Left ventricle myocardium inferior (tissue), 1 donor: Measurements from ENCODE around the gene UPK1B. TPM values are rescaled to one million over a fixed set of nuclear protein-coding genes. Genes with fewer than 3 reads are reported as not detected.

Experiments
- DNase-seq: peaks from one replicate; pipeline ENCODE4 v3.0.0-alpha.2; 2020
- H3K27ac ChIP-seq: fragments of 200-600 bp; replicated peaks from 2 replicates; pipeline ENCODE4 v1.8.0; 2021
- H3K27me3 ChIP-seq: fragments of 200-600 bp; 2 replicates; pipeline ENCODE4 v1.8.0; 2021; ENCODE audit warnings: low read depth
- H3K36me3 ChIP-seq: fragments of 200-600 bp; 2 replicates; pipeline ENCODE4 v1.8.0; 2021
- H3K4me1 ChIP-seq: fragments of 200-600 bp; 2 replicates; pipeline ENCODE4 v1.8.0; 2021
- H3K4me3 ChIP-seq: fragments of 200-600 bp; 2 replicates; pipeline ENCODE4 v1.8.0; 2021; ENCODE audit warnings: mild to moderate bottlenecking, moderate library complexity
- H3K9me3 ChIP-seq: fragments of 200-600 bp; replicated peaks from 2 replicates; pipeline ENCODE4 v1.8.0; 2021
- intact Hi-C: fragments of 100-400 bp; cut with micrococcal nuclease; formaldehyde crosslinking; loops from one replicate; pipeline ENCODE4 v1.11.0; 2022
- total RNA-seq: library from RNA; stranded (reverse); fragmentation: NEBNext Ultra II Directional; extraction: Animal tissue kit (Norgen Biotek cat#: 25700); gene quantifications from one replicate; pipeline ENCODE4 v1.2.1, GENCODE V29; 2021
- TF ChIP-seq, protein P1 (sequence below): fragments of 200-600 bp; IDR thresholded peaks from 2 replicates; pipeline ENCODE4 v1.8.0; 2021; ENCODE audit warnings: antibody characterized with exemption, mild to moderate bottlenecking, borderline replicate concordance
- donor health status: DM: no; HTN: yes; CAD: no; lungs with severe emphysema.

The UPK1B gene
- total RNA-seq, 1 donor from 2014 or later = not detected

DNA sequence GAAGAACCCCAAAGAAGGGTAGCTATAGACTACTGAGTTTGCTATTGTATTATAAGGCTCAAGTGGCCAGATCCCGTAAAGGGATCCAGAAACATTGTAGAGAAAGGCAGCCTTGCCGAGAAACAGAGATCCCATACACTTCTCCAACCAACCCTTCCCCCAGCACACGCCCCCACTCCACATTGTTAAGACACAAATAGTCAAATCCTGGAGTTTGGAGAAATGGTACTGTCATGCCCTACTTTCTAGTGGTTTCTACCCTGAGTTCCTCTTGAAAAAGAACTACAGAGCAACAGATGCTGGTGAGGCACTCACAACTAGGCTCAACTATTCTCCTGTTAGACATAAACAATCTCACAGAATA, 34.1 kb downstream of the UPK1B start:
- TF ChIP-seq, protein P1, sequence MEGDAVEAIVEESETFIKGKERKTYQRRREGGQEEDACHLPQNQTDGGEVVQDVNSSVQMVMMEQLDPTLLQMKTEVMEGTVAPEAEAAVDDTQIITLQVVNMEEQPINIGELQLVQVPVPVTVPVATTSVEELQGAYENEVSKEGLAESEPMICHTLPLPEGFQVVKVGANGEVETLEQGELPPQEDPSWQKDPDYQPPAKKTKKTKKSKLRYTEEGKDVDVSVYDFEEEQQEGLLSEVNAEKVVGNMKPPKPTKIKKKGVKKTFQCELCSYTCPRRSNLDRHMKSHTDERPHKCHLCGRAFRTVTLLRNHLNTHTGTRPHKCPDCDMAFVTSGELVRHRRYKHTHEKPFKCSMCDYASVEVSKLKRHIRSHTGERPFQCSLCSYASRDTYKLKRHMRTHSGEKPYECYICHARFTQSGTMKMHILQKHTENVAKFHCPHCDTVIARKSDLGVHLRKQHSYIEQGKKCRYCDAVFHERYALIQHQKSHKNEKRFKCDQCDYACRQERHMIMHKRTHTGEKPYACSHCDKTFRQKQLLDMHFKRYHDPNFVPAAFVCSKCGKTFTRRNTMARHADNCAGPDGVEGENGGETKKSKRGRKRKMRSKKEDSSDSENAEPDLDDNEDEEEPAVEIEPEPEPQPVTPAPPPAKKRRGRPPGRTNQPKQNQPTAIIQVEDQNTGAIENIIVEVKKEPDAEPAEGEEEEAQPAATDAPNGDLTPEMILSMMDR = no peak
- peaks cover 37% of the 10 kb centered on the region for H3K36me3 ChIP-seq
- H3K27ac ChIP-seq = no peak overlapping the region
- no peak for DNase-seq
- no peak overlapping the region for H3K4me3 ChIP-seq
- intact Hi-C loops = no loop called here
- no peaks in the 10 kb centered on the region for H3K9me3 ChIP-seq
- H3K4me1 ChIP-seq = peaks cover 12% of the 10 kb centered on the region
- H3K27me3 ChIP-seq = no peaks in the 10 kb centered on the region

DNA sequence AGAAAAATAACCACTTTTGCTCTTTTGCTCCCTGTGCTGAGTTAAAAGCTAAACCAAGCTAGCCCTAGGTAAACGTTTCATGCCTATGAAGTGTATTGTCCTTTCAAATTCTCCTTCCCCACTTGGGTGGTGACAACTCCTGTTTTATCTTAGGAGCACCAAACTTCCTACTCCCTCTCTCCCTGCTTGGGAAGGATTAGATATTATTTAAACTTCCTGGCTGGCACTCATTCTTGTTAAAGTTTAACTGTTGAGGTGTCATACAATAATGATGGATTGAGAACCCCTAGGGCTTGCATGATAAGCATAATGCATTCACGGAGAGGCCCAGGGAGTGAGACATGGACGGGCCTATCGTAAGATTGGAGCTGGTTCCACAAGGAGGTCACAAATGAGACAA, 37.8 kb downstream of the UPK1B start:
- Histone ChIP-seq H3K4me1 (peaks cover 12% of the 10 kb centered on the region), H3K27ac (no peak overlapping the region), H3K9me3 (no peaks in the 10 kb centered on the region), H3K36me3 (peaks cover 72% of the 10 kb centered on the region), H3K27me3 (no peaks in the 10 kb centered on the region), H3K4me3 (no peak overlapping the region)
- TF ChIP-seq, protein P1 = no peak
- intact Hi-C loops = loop anchor here (10.0 kb wide), 1 partner anchor 306 kb away; no protein-coding TSS in a partner anchor
- DNase-seq = no peak

DNA sequence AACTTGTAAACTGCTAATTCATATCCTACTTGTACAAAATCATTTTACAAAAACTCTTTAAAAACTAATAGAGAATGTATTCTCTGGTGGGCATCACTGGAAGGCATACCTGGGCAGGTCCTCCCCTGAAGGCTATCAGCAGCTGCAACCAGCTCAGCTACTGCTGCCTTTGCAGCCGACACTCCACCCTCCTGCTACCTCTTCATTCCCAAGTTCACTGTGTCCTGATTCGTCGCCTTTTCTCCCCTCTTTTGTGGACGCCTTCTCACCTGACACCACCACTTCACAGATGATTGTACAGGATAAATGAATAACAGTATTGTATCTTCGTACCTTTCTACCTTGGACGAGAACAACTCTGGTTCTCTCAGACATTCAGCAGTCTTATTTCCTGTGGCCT, 38.4 kb downstream of the UPK1B start:
- Histone ChIP-seq H3K36me3 (peaks cover 79% of the 10 kb centered on the region), H3K4me1 (peaks cover 6% of the 10 kb centered on the region), H3K4me3 (no peak overlapping the region), H3K27me3 (no peaks in the 10 kb centered on the region), H3K27ac (no peak overlapping the region), H3K9me3 (no peaks in the 10 kb centered on the region)
- DNase-seq = no peak
- TF ChIP-seq, protein P1 = no peak
- intact Hi-C loops = loop anchor here (10.0 kb wide), 1 partner anchor 307 kb away; no protein-coding TSS in a partner anchor

DNA sequence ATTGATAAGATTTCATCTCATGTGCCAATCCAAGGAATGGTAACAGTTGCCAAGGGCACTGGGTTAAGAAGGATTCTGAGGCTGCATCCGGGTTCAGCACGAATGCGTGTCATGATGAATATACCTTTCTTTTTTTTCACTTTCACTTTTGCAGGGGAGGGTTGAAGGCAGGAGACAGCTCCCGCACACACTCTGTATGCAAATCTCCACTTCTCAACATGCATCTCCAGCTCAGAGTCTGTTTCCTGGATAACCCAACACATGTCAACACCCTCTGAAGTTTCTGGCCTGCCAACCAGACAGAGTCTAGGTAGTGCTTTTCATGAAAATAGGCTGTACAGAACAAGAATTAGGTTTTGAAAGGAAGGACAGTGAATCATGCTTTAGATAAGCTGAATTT, 45.7 kb downstream of the UPK1B start:
- H3K27me3 ChIP-seq = no peaks in the 10 kb centered on the region
- no peak for DNase-seq
- H3K36me3 ChIP-seq = peaks cover 94% of the 10 kb centered on the region
- H3K9me3 ChIP-seq = no peaks in the 10 kb centered on the region
- no peak overlapping the region for H3K4me3 ChIP-seq
- no peaks in the 10 kb centered on the region for H3K4me1 ChIP-seq
- H3K27ac ChIP-seq = no peak overlapping the region
- intact Hi-C loops = loop anchor here (10.0 kb wide), 1 partner anchor 314 kb away; no protein-coding TSS in a partner anchor
- TF ChIP-seq, protein P1 = no peak

DNA sequence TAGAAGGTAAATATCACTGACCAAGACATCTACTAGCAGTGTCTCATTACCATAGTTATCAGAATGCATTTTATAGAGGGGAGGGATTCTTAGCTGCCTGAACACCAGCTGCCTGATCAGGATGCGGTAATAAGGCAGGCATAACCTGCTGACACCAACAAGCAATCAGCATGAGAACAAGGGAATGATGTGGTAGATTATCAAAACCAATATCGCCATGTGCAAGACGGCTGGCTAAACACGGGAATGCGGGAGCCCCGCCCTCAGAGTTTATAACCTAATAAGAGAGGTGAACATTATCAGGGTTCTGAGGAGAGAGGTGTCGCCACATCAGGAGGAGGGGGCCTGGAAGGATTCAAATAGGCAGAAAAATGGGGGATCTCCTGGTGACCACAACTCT, 46.8 kb downstream of the UPK1B start:
- intact Hi-C loops = no loop called here
- no peak for DNase-seq
- Histone ChIP-seq H3K4me1 (no peaks in the 10 kb centered on the region), H3K9me3 (no peaks in the 10 kb centered on the region), H3K27me3 (no peaks in the 10 kb centered on the region), H3K27ac (no peak overlapping the region), H3K4me3 (no peak overlapping the region), H3K36me3 (peaks cover 93% of the 10 kb centered on the region)
- TF ChIP-seq, protein P1 = no peak
